AG09309 (cell line): Measurements from ENCODE around the gene ILF3.

ENCODE experiments used
- DNase-seq: peaks from one replicate; pipeline ENCODE4 v3.0.0-alpha.2; 2010; ENCODE audit warnings: low read depth
- H3K4me3 ChIP-seq: 2 replicates; pipeline ENCODE4 v1.5.1; 2011; ENCODE audit warnings: mild to moderate bottlenecking, low read depth, low read length, moderate library complexity; ENCODE audit not compliant: control insufficient read depth
- CTCF ChIP-seq: IDR thresholded peaks from 2 replicates; pipeline ENCODE4 v1.5.1; 2011; ENCODE audit warnings: mild to moderate bottlenecking, low read depth, low read length, inconsistent platforms; ENCODE audit not compliant: insufficient read depth, control insufficient read depth; ENCODE audit errors: missing control alignments

ILF3 gene

GRCh38 chr19:10646456-10647159, 7.5 kb upstream of the ILF3 start:
- TF ChIP-seq CTCF = no peak
- H3K4me3 ChIP-seq = no peak overlapping the region
- no peak for DNase-seq

- no peak for DNase-seq
- H3K4me3 ChIP-seq = no peak overlapping the region
- no peak for TF ChIP-seq CTCF
Measured at GRCh38 chr19:10648360-10648759, 5.8 kb upstream of the ILF3 start.

GRCh38 chr19:10651851-10652250, 2.3 kb upstream of the ILF3 start:
- DNase-seq = no peak
- TF ChIP-seq CTCF = no peak
- no peak overlapping the region for H3K4me3 ChIP-seq

GRCh38 chr19:10653482-10653731, 739 bp upstream of the ILF3 start:
- peak overlapping the region; percentile 92 for H3K4me3 ChIP-seq
- peak; percentile 3 for TF ChIP-seq CTCF
- no peak for DNase-seq

- H3K4me3 ChIP-seq = peak overlapping the region; percentile 92
- no peak for DNase-seq
- no peak for TF ChIP-seq CTCF
Measured at GRCh38 chr19:10654610-10655456, 687 bp downstream of the ILF3 start.

- no peak for DNase-seq
- peak overlapping the region; percentile 92 for H3K4me3 ChIP-seq
Measured at GRCh38 chr19:10655457-10656312, 1.5 kb downstream of the ILF3 start.

More at GRCh38 chr19:10655457-10656312, 1.5 kb downstream of the ILF3 start:
- TF ChIP-seq CTCF = peak; percentile 3
